OCI-LY7 (cell line): ENCODE results near the gene OR4E1.

ENCODE experiments used
- EZH2phosphoT487 ChIP-seq: fragments of 200-600 bp; sonication (generic); IDR thresholded peaks from 2 replicates; pipeline ENCODE4 v1.6.1; 2018; ENCODE audit warnings: low read depth, borderline replicate concordance, mild to moderate bottlenecking, mixed run types, antibody characterized with exemption, low read length, moderate library complexity, mixed read lengths
- TF ChIP-seq, protein P1 (sequence below): fragments of 200-600 bp; sonication (generic); conservative IDR thresholded peaks from 2 replicates; pipeline ENCODE4 v1.5.1; 2014; ENCODE audit warnings: mild to moderate bottlenecking, antibody characterized with exemption, low read length, moderate library complexity, mixed read lengths

GRCh38 chr14:21647380-21647779, 26.2 kb downstream of the OR4E1 start:
- TF ChIP-seq EZH2phosphoT487: no peak
- TF ChIP-seq, protein P1, sequence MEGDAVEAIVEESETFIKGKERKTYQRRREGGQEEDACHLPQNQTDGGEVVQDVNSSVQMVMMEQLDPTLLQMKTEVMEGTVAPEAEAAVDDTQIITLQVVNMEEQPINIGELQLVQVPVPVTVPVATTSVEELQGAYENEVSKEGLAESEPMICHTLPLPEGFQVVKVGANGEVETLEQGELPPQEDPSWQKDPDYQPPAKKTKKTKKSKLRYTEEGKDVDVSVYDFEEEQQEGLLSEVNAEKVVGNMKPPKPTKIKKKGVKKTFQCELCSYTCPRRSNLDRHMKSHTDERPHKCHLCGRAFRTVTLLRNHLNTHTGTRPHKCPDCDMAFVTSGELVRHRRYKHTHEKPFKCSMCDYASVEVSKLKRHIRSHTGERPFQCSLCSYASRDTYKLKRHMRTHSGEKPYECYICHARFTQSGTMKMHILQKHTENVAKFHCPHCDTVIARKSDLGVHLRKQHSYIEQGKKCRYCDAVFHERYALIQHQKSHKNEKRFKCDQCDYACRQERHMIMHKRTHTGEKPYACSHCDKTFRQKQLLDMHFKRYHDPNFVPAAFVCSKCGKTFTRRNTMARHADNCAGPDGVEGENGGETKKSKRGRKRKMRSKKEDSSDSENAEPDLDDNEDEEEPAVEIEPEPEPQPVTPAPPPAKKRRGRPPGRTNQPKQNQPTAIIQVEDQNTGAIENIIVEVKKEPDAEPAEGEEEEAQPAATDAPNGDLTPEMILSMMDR: no peak
